Body of pancreas (tissue), 4 donors: Measurements from ENCODE around the gene BTBD9. TPM values are rescaled to one million over a fixed set of nuclear protein-coding genes. Genes with fewer than 3 reads are reported as not detected.

Experiments used
- ATAC-seq: fragments of 150-250 bp; one replicate; pipeline ENCODE4 v1.9.1; 2016
- DNase-seq, 4 donors: peaks; one replicate each; pipeline ENCODE4 v3.0.0-alpha.2; 2019
- H3K27ac ChIP-seq, 4 donors: fragments of 200-600 bp; sonication (generic); 1 replicate in 3 of 4; 2 replicates in 1 of 4; pipeline versions ENCODE4 v1.5.1 to v1.6.1; 2016 to 2019; ENCODE audit warnings: mild to moderate bottlenecking in 1 of 4, mixed read lengths in 1 of 4, moderate library complexity in 1 of 4
- H3K27me3 ChIP-seq, 2 donors: fragments of 200-600 bp; sonication (generic); one replicate each; pipeline ENCODE4 v1.6.0; 2016; ENCODE audit warnings: mild to moderate bottlenecking in 1 of 2
- H3K36me3 ChIP-seq, 2 donors: fragments of 200-600 bp; sonication (generic); replicated peaks in 1 of 2; 2 replicates each; pipeline ENCODE4 v1.5.1; 2016; ENCODE audit warnings: low read depth in 2 of 2; ENCODE audit not compliant: insufficient read depth in 1 of 2
- H3K4me1 ChIP-seq: fragments of 200-600 bp; sonication (generic); one replicate; pipeline ENCODE4 v1.6.0; 2016
- H3K4me3 ChIP-seq, 2 donors: fragments of 200-600 bp; sonication (generic); 1 replicate in 1 of 2; 2 replicates in 1 of 2; pipeline ENCODE4 v1.5.1; 2016 to 2019
- H3K9me3 ChIP-seq, 3 donors: fragments of 200-600 bp; sonication (generic); 1 replicate in 2 of 3; 2 replicates in 1 of 3; pipeline ENCODE4 v1.5.1; 2016
- CTCF ChIP-seq, 7 experiments: fragments of 450-650 bp in 4 of 7; fragments of 200-600 bp in 3 of 7; sonication (generic) in 3 of 7; IDR thresholded peaks; one replicate each; pipeline ENCODE4 v1.5.1; 2016 to 2019; ENCODE audit warnings: antibody characterized with exemption in 7 of 7
- POLR2A ChIP-seq, 3 donors: fragments of 450-650 bp; IDR thresholded peaks; one replicate each; pipeline ENCODE4 v1.6.1; 2016; ENCODE audit warnings: antibody characterized with exemption in 3 of 3, mild to moderate bottlenecking in 2 of 3
- WGBS, 2 donors: methylation state at CpG; one replicate each; pipeline ENCODE4 v1.1.5; 2017; 5-methylcytosine and 5-hydroxymethylcytosine counted together
- intact Hi-C: fragments of 100-400 bp; cut with DNase I; formaldehyde crosslinking; loops from one replicate; pipeline ENCODE4 v1.15.1; 2023
- total RNA-seq, 2 donors: library from RNA; depleted of rRNA; stranded (reverse); fragments of >200 nt; gene quantifications; one replicate each; pipeline ENCODE4 v1.1.0, GENCODE V29; 2016

The BTBD9 gene
- total RNA-seq, 2 donors from 2014 or later, result 11.9 to 29.3 TPM

- no peak overlapping the region for H3K4me3 ChIP-seq
- ATAC-seq (no peak), DNase-seq (no peak)
- no peaks in the 10 kb centered on the region for H3K36me3 ChIP-seq
- H3K9me3 ChIP-seq, result no peaks in the 10 kb centered on the region
- H3K4me1 ChIP-seq, result no peaks in the 10 kb centered on the region
- no peaks in the 10 kb centered on the region for H3K27me3 ChIP-seq
- H3K27ac ChIP-seq, result no peak overlapping the region
- TF ChIP-seq POLR2A (IDR thresholded peaks at IDR 0.05), result no peak
- TF ChIP-seq CTCF (IDR thresholded peaks at IDR 0.05), result no peak
- intact Hi-C loops, result no loop called here
Observed at GRCh38 chr6:38517005-38517404, 122.7 kb downstream of the BTBD9 start.

GRCh38 chr6:38514399-38514798 is 125.3 kb downstream of the BTBD9 start:
- no peak for ATAC-seq
- no peak overlapping the region for H3K4me3 ChIP-seq

GRCh38 chr6:38512211-38512610 is 127.5 kb downstream of the BTBD9 start:
- H3K27me3 ChIP-seq, result no peaks in the 10 kb centered on the region
- no peaks in the 10 kb centered on the region for H3K4me1 ChIP-seq
- no peaks in the 10 kb centered on the region for H3K36me3 ChIP-seq
- H3K4me3 ChIP-seq, result no peak overlapping the region
- TF ChIP-seq POLR2A (IDR thresholded peaks at IDR 0.05), result no peak
- no peak for TF ChIP-seq CTCF (IDR thresholded peaks at IDR 0.05)
- H3K9me3 ChIP-seq, result no peaks in the 10 kb centered on the region
- 96 to 98% methylated on average over 5 of the region's 5 CpGs for WGBS, 2 donors
- H3K27ac ChIP-seq, result no peak overlapping the region
- ATAC-seq, result no peak
- intact Hi-C loops, result no loop called here
- DNase-seq, result no peak

More at GRCh38 chr6:38514399-38514798, 125.3 kb downstream of the BTBD9 start:
- no peaks in the 10 kb centered on the region for H3K36me3 ChIP-seq
- H3K9me3 ChIP-seq, result no peaks in the 10 kb centered on the region
- TF ChIP-seq POLR2A (IDR thresholded peaks at IDR 0.05) (no peak), CTCF (IDR thresholded peaks at IDR 0.05) (no peak)
- intact Hi-C loops, result no loop called here
- no peak for DNase-seq
- no peaks in the 10 kb centered on the region for H3K27me3 ChIP-seq
- H3K27ac ChIP-seq, result no peak overlapping the region
- H3K4me1 ChIP-seq, result no peaks in the 10 kb centered on the region

GRCh38 chr6:38510205-38510604 is 129.5 kb downstream of the BTBD9 start:
- TF ChIP-seq POLR2A (IDR thresholded peaks at IDR 0.05), result no peak
- no peak for TF ChIP-seq CTCF (IDR thresholded peaks at IDR 0.05)
- 93 to 94% methylated on average over 1 of the region's 1 CpG for WGBS, 2 donors
- H3K4me1 ChIP-seq, result no peaks in the 10 kb centered on the region
- H3K4me3 ChIP-seq, result no peak overlapping the region
- ATAC-seq, result no peak
- H3K27ac ChIP-seq, result no peak overlapping the region
- no peaks in the 10 kb centered on the region for H3K27me3 ChIP-seq
- no peaks in the 10 kb centered on the region for H3K9me3 ChIP-seq
- intact Hi-C loops, result no loop called here
- H3K36me3 ChIP-seq, result no peaks in the 10 kb centered on the region
- no peak for DNase-seq

- intact Hi-C loops, result no loop called here
- Histone ChIP-seq H3K27ac (no peak overlapping the region), H3K36me3 (no peaks in the 10 kb centered on the region), H3K9me3 (no peaks in the 10 kb centered on the region), H3K4me3 (no peak overlapping the region), H3K4me1 (no peaks in the 10 kb centered on the region), H3K27me3 (no peaks in the 10 kb centered on the region)
- WGBS, 2 donors, result 96 to 97% methylated on average over 1 of the region's 1 CpG
- peak; percentile 38 for ATAC-seq
- no peak for DNase-seq
- no peak for TF ChIP-seq CTCF (IDR thresholded peaks at IDR 0.05)
- TF ChIP-seq POLR2A (IDR thresholded peaks at IDR 0.05), result no peak
Observed at GRCh38 chr6:38509713-38510112, 130.0 kb downstream of the BTBD9 start.
